GM18907 (cell line): ENCODE results near the gene GPR139.

Source experiments
- ATAC-seq: cut with Tn5 transposase; IDR thresholded peaks from one replicate; pipeline ENCODE4 v1.9.1; 2021; ENCODE audit warnings: mild to moderate bottlenecking, moderate library complexity; ENCODE audit not compliant: unreplicated experiment

Gene GPR139

GRCh38 chr16:19991614-19992013 lies 82.1 kb downstream of the GPR139 start:
- ATAC-seq: no peak

- no peak for ATAC-seq
These were observed 89.6 kb downstream of the GPR139 start for GRCh38 chr16:19984135-19984534.
